ENCODE measurements around the gene USP7. TPM values are rescaled to one million over a fixed set of nuclear protein-coding genes. Genes with fewer than 3 reads are reported as not detected.
A peak's percentile ranks its signal among the peaks of the same experiment; 100 is the strongest.

USP7 gene
- total and polyA plus RNA-seq, 7 donors: 41.6 to 135 (median 108) TPM

DNA sequence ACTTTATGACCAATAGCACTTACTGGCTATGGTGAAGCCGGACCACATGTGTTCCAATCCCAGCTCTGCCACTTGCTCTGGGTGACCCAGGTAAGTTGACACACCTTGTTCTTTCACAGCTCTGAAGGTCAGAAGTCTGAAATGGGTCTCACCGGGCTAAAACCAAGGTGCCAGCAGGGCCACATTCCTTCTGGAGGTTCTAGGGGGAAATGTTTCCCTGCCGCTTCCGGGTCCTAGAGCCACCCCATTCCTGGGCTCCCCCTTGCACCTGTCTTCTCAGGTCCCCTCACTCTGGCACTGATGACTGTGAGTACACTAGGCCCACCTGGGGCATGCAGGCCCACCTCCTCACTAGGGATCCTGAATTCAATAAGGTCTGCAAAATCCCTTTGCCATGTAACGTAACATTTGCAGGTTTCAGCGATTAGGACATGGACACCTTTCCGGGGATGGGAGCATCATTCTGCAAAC is 11.4 kb downstream of the USP7 start:
- H3K27me3 ChIP-seq (ENCODE audit: insufficient read depth in 3 of 3, low read length in 2 of 3): no peaks in the 10 kb centered on the region
- 88 to 91% (median 90%) methylated on average over 7 of the region's 7 CpGs for WGBS, 3 donors
- H3K4me1 ChIP-seq: peaks cover 80% of the 10 kb centered on the region
- ATAC-seq (no peak), DNase-seq (no peak)
- H3K27ac ChIP-seq: no peak overlapping the region
- TF ChIP-seq, protein P1, sequence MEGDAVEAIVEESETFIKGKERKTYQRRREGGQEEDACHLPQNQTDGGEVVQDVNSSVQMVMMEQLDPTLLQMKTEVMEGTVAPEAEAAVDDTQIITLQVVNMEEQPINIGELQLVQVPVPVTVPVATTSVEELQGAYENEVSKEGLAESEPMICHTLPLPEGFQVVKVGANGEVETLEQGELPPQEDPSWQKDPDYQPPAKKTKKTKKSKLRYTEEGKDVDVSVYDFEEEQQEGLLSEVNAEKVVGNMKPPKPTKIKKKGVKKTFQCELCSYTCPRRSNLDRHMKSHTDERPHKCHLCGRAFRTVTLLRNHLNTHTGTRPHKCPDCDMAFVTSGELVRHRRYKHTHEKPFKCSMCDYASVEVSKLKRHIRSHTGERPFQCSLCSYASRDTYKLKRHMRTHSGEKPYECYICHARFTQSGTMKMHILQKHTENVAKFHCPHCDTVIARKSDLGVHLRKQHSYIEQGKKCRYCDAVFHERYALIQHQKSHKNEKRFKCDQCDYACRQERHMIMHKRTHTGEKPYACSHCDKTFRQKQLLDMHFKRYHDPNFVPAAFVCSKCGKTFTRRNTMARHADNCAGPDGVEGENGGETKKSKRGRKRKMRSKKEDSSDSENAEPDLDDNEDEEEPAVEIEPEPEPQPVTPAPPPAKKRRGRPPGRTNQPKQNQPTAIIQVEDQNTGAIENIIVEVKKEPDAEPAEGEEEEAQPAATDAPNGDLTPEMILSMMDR (IDR thresholded peaks at IDR 0.05): no peak
- intact Hi-C loops (cut with DNase I): no loop called here
- no peaks in the 10 kb centered on the region for H3K36me3 ChIP-seq (ENCODE audit: insufficient read depth in 1 of 2, low read depth in 1 of 2)
- H3K4me3 ChIP-seq: no peak overlapping the region
- no peaks in the 10 kb centered on the region for H3K9me3 ChIP-seq

DNA sequence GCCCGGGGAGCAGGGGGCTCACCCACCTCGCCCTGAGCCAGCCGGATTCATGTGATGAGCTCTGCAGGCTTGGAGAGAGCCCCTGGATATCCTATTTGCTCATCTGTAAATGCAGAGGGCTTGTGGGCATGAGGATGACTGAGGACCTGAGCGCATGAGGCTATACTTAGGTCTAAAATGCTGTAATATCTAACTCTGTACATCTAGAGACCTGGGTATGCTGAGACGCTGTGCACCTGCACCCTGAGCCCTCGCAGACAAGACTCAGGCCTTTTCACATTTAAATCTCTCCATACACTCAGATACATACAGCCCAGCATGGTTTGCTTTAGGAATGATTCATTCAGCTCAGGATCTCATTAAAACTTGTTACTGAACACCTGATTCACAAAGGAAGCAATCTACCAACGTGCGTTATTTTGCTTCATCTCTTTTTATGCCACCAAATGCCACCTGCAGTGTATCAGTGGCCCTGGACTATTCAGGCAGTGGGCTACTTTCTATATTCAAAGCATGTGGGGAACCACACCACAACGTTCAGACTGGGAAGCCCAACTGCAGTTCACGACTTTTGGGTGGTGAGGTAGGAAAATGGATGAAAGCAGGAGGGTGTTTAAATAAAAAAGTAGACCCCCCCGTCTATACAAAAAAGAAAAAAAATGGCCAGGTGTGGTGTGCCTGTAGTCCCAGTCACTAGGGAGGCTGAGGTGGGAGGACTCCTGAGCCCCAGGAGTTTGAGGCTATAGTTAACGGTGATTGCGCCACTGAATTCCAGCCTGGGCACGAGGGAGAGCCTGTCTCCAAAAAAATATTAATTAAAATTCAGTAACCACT is 12.0 kb downstream of the USP7 start:
- WGBS, 3 donors: 57 to 72% (median 57%) methylated on average over 14 of the region's 14 CpGs

DNA sequence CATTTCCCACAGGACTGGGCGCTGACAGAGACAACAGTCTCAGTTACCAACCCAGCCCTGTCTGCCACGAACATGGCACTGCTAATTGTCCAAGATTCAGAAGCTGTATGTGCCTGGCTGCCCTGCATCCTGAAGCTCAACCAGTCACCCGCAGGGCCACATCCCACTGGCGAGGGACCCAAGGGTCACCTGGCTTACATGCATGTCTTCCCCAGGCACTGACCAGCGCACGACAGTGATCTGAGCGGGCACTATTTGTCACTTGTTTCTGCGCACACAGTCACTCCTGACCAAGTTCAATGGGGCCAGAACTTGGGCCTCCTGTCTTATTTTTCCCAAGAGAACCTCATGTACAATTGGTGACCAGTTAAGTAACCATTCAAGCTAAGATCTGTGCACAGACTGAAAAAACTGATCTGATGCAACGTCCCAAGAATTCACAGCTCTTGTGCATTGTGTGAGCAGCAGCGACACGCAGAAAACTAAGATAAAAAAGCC is 13.1 kb downstream of the USP7 start:
- Histone ChIP-seq H3K4me3 (peak overlapping the region; percentile 6), H3K4me1 (peaks cover 80% of the 10 kb centered on the region), H3K9me3 (no peaks in the 10 kb centered on the region), H3K36me3 (ENCODE audit: insufficient read depth in 1 of 2, low read depth in 1 of 2) (no peaks in the 10 kb centered on the region), H3K27ac (peak overlapping the region; percentile 67), H3K27me3 (ENCODE audit: insufficient read depth in 3 of 3, low read length in 2 of 3) (no peaks in the 10 kb centered on the region)
- no peak for DNase-seq
- intact Hi-C loops (cut with DNase I): no loop called here
- ATAC-seq: peak; percentile 41 to 79 (median 60)
- WGBS, 3 donors: 55 to 72% (median 61%) methylated on average over 11 of the region's 11 CpGs
- TF ChIP-seq, protein P1 (IDR thresholded peaks at IDR 0.05): no peak

More for the DNA sequence above, 12.0 kb downstream of the USP7 start:
- DNase-seq (no peak), ATAC-seq (peak; percentile 59 to 81 (median 76))
- Histone ChIP-seq H3K36me3 (ENCODE audit: insufficient read depth in 1 of 2, low read depth in 1 of 2) (no peaks in the 10 kb centered on the region), H3K9me3 (no peaks in the 10 kb centered on the region), H3K4me1 (peaks cover 80% of the 10 kb centered on the region), H3K27me3 (ENCODE audit: insufficient read depth in 3 of 3, low read length in 2 of 3) (no peaks in the 10 kb centered on the region), H3K4me3 (peak overlapping the region; percentile 6), H3K27ac (peak overlapping the region; percentile 67)
- TF ChIP-seq, protein P1 (IDR thresholded peaks at IDR 0.05): no peak
- intact Hi-C loops (cut with DNase I): no loop called here

DNA sequence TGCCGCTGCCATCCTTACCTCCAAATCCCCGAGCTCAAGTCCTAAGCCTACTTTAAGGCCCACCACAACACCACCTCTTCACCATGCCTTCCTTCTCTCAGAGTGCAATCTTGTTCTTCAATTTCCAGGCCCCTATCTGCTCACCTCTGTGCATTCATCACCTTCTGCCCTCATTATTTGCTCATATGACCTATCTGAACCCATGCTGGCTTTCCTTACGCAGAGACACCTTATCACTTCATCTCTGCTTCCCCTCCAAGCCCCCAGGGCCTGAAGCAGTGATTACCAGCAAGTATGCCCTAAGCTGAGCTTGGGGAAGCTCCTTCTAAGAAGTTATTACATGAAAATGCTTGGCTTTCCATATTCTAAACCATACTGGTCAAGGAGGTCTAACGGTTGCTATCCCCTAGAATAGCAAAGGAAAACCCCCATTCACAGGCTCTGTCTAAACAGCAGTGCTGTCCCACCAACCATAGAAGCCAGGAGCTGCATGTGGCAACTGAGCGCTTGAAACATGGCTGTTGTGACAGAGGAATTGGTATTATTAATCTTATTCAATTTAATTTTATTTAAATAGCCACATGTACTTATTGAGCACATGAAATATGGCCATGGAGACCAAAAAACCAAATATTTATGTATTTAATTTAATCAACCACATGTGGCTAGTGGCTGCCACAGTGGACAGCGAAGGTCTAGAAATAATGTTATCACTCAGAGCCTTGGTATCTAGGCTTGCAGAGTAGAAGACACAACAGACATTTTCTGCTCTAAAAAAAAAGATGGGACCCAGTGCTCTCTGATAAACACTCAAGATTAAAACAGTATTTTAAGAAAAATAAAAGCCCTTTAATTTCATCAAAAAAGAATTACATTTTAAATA is 13.9 kb downstream of the USP7 start:
- TF ChIP-seq, protein P1 (IDR thresholded peaks at IDR 0.05): no peak
- peak overlapping the region; percentile 67 for H3K27ac ChIP-seq
- 73 to 80% (median 76%) methylated on average over 6 of the region's 6 CpGs for WGBS, 3 donors
- H3K9me3 ChIP-seq: no peaks in the 10 kb centered on the region
- no peaks in the 10 kb centered on the region for H3K27me3 ChIP-seq (ENCODE audit: insufficient read depth in 3 of 3, low read length in 2 of 3)
- DNase-seq (no peak), ATAC-seq (peak in 3 of 4 donors; percentile 35 to 56 (median 40))
- H3K36me3 ChIP-seq (ENCODE audit: insufficient read depth in 1 of 2, low read depth in 1 of 2): no peaks in the 10 kb centered on the region
- no peak overlapping the region for H3K4me3 ChIP-seq
- H3K4me1 ChIP-seq: peaks cover 82% of the 10 kb centered on the region
- intact Hi-C loops (cut with DNase I): no loop called here

Data from psoas muscle (tissue), 8 donors.